HEK293 (cell line): ENCODE data around the gene TAF15.

Experiments used
- CTCF ChIA-PET: fragments of 350-600 bp; formaldehyde crosslinking; extraction: SDS; loops from one replicate; lab custom pipeline; 2021; ENCODE audit warnings: antibody characterized with exemption; lab: Yijun Ruan, JAX
- POLR2A ChIA-PET: fragments of 300-600 bp; formaldehyde crosslinking; extraction: SDS; loops from one replicate; lab custom pipeline; 2020; ENCODE audit warnings: antibody characterized with exemption, inconsistent platforms; lab: Yijun Ruan, JAX
- H3K27ac ChIP-seq: fragments of 200-500 bp; sonication (Bioruptor generic); 2 replicates; pipeline ENCODE4 v1.5.1; 2014; ENCODE audit warnings: low read depth, low read length, control low read depth, inconsistent platforms; ENCODE audit errors: extremely low read depth
- H3K36me3 ChIP-seq, 2 experiments: fragments of 200-500 bp in 1 of 2; sonication (Bioruptor generic) in 1 of 2; 1 replicate in 1 of 2; 2 replicates in 1 of 2; pipeline ENCODE4 v1.5.1; 2014 to 2017; ENCODE audit warnings: inconsistent platforms in 2 of 2, low read length in 2 of 2; ENCODE audit not compliant: control insufficient read depth in 2 of 2, insufficient read depth in 1 of 2
- H3K4me1 ChIP-seq: fragments of 200-500 bp; sonication (Bioruptor generic); 2 replicates; pipeline ENCODE4 v1.5.1; 2014; ENCODE audit warnings: mild to moderate bottlenecking, low read length, inconsistent platforms; ENCODE audit not compliant: control insufficient read depth, insufficient read depth
- H3K4me3 ChIP-seq: 2 replicates; pipeline ENCODE4 v1.5.1; 2011; ENCODE audit warnings: low read depth, mild to moderate bottlenecking, control low read depth, low read length, moderate library complexity
- H3K9me3 ChIP-seq: fragments of 200-500 bp; sonication (Bioruptor generic); 2 replicates; pipeline ENCODE4 v1.5.1; 2014; ENCODE audit warnings: low read depth, low read length, inconsistent platforms; ENCODE audit not compliant: control insufficient read depth, insufficient read depth
- KLF10 ChIP-seq: fragments of 450-650 bp; IDR thresholded peaks from 2 replicates; pipeline ENCODE4 v1.5.1; 2018; ENCODE audit warnings: missing biosample characterization, mild to moderate bottlenecking, missing genetic modification characterization
- MZF1 ChIP-seq: fragments of 450-650 bp; formaldehyde crosslinking; IDR thresholded peaks from 2 replicates; pipeline ENCODE4 v1.5.1; 2017; ENCODE audit warnings: missing biosample characterization, missing genetic modification characterization, borderline replicate concordance
- PRDM6 ChIP-seq: fragments of 450-650 bp; formaldehyde crosslinking; IDR thresholded peaks from 2 replicates; pipeline ENCODE4 v1.5.1; 2017; ENCODE audit warnings: missing biosample characterization, missing genetic modification characterization
- RBAK ChIP-seq: fragments of 450-650 bp; formaldehyde crosslinking; IDR thresholded peaks from 2 replicates; pipeline ENCODE4 v1.5.1; 2016; ENCODE audit warnings: missing biosample characterization, missing genetic modification characterization
- ZBTB21 ChIP-seq: fragments of 450-650 bp; formaldehyde crosslinking; IDR thresholded peaks from 2 replicates; pipeline ENCODE4 v1.5.1; 2017; ENCODE audit warnings: missing biosample characterization, missing genetic modification characterization
- ZBTB26 ChIP-seq: fragments of 450-650 bp; formaldehyde crosslinking; optimal IDR thresholded peaks from 2 replicates; pipeline ENCODE3; 2016; ENCODE audit warnings: missing biosample characterization, mild to moderate bottlenecking, missing genetic modification characterization
- ZFP69B ChIP-seq: fragments of 450-650 bp; formaldehyde crosslinking; IDR thresholded peaks from 2 replicates; pipeline ENCODE4 v1.5.1; 2016; ENCODE audit warnings: missing biosample characterization, missing genetic modification characterization
- ZNF148 ChIP-seq: fragments of 450-650 bp; formaldehyde crosslinking; IDR thresholded peaks from 2 replicates; pipeline ENCODE4 v1.5.0; 2017; ENCODE audit warnings: missing biosample characterization, missing genetic modification characterization, borderline replicate concordance
- ZNF280C ChIP-seq: fragments of 450-650 bp; formaldehyde crosslinking; IDR thresholded peaks from 2 replicates; pipeline ENCODE4 v1.5.1; 2016; ENCODE audit warnings: missing biosample characterization, missing genetic modification characterization
- ZNF280D ChIP-seq: fragments of 450-650 bp; formaldehyde crosslinking; IDR thresholded peaks from 2 replicates; pipeline ENCODE4 v1.5.1; 2016; ENCODE audit warnings: missing biosample characterization, missing genetic modification characterization
- ZNF341 ChIP-seq: fragments of 450-650 bp; formaldehyde crosslinking; IDR thresholded peaks from 2 replicates; pipeline ENCODE4; 2016; ENCODE audit warnings: low read depth, missing biosample characterization, missing genetic modification characterization
- ZNF37A ChIP-seq: fragments of 450-650 bp; IDR thresholded peaks from 2 replicates; pipeline ENCODE4 v1.5.1; 2018; ENCODE audit warnings: missing biosample characterization, missing genetic modification characterization
- ZNF433 ChIP-seq: fragments of 450-650 bp; formaldehyde crosslinking; IDR thresholded peaks from 2 replicates; pipeline ENCODE4 v1.5.1; 2016; ENCODE audit warnings: missing biosample characterization, missing genetic modification characterization, low read depth
- ZNF501 ChIP-seq: fragments of 450-650 bp; formaldehyde crosslinking; IDR thresholded peaks from 2 replicates; pipeline ENCODE4 v1.5.1; 2016; ENCODE audit warnings: missing biosample characterization, missing genetic modification characterization
- ZNF580 ChIP-seq: fragments of 450-650 bp; formaldehyde crosslinking; IDR thresholded peaks from 2 replicates; pipeline ENCODE4 v1.5.1; 2016; ENCODE audit warnings: missing biosample characterization, missing genetic modification characterization
- ZNF692 ChIP-seq: fragments of 450-650 bp; formaldehyde crosslinking; IDR thresholded peaks from 2 replicates; pipeline ENCODE4 v1.5.1; 2016; ENCODE audit warnings: missing biosample characterization, missing genetic modification characterization
- ZNF707 ChIP-seq: fragments of 450-650 bp; formaldehyde crosslinking; IDR thresholded peaks from 2 replicates; pipeline ENCODE4 v1.5.1; 2016; ENCODE audit warnings: missing biosample characterization, missing genetic modification characterization
- ZSCAN18 ChIP-seq: fragments of 450-650 bp; formaldehyde crosslinking; IDR thresholded peaks from 2 replicates; pipeline ENCODE4 v1.5.1; 2016; ENCODE audit warnings: missing biosample characterization, missing genetic modification characterization

The TAF15 gene

GRCh38 chr17:35808962-35809854 lies at the start of gene TAF15:
TAF15 (plus strand) TSS chr17:35809484; CDS start chr17:35809570, 86 bp downstream.
- Histone ChIP-seq H3K36me3 (peaks cover 22 to 27% of the 10 kb centered on the region in 2 experiments), H3K27ac (peak within 1 kb of the TSS; percentile 96), H3K4me1 (peaks cover 15% of the 10 kb centered on the region), H3K4me3 (peak within 1 kb of the TSS; percentile 98), H3K9me3 (no peaks in the 10 kb centered on the region)
- ChIA-PET POLR2A (interaction anchor here (0.6 to 3.2 kb wide), 43 partner anchors 9 to 746 kb away, joined by 3 to 85 read pairs (median 5); partner anchors contain the start of genes MMP28, PEX12, RASL10B and RDM1), CTCF (interaction anchor here (0.6 to 5.8 kb wide), 28 partner anchors 9 to 323 kb away, joined by 3 to 118 read pairs (median 4); partner anchors contain the start of gene C17orf50)
- TF ChIP-seq ZNF580 (tag by site-specific recombination), result 0 out of 2 replicates have a peak, but pooled peaks have one; percentile 37
- TF ChIP-seq MZF1 (tag by site-specific recombination), result no peak
- peak; percentile 100 for TF ChIP-seq ZNF341
- TF ChIP-seq ZNF692 (tag by site-specific recombination), result peak; percentile 84
- no peak for TF ChIP-seq ZNF280C (tag by site-specific recombination)
- 0 out of 2 replicates have a peak, but pooled peaks have one; percentile 45 for TF ChIP-seq KLF10
- no peak for TF ChIP-seq ZNF433 (tag by site-specific recombination)
- peak; percentile 96 for TF ChIP-seq ZNF501 (tag by site-specific recombination)
- no peak for TF ChIP-seq ZNF280D (tag by site-specific recombination)
- TF ChIP-seq ZNF707 (tag by site-specific recombination), result no peak
- TF ChIP-seq ZNF37A (tag by site-specific recombination), result no peak
- 0 out of 2 replicates have a peak, but pooled peaks have one; percentile 25 for TF ChIP-seq ZSCAN18 (tag by site-specific recombination)
- TF ChIP-seq PRDM6, result peak; percentile 88
- no peak; the same call in 1 of the 2 replicates for TF ChIP-seq ZBTB21 (tag by site-specific recombination)
- peak; percentile 71 for TF ChIP-seq ZBTB26 (tag by site-specific recombination)
- TF ChIP-seq ZFP69B (tag by site-specific recombination), result peak; percentile 57
- no peak for TF ChIP-seq ZNF148
- TF ChIP-seq RBAK (tag by site-specific recombination), result no peak
